GM18526 (cell line): Measurements from ENCODE around the gene EVI2B.

Experiments used
- POLR2A ChIP-seq: IDR thresholded peaks from 3 replicates; pipeline ENCODE4 v1.6.1; 2011; ENCODE audit not compliant: insufficient read length; ENCODE audit errors: extremely low read depth

Gene EVI2B

GRCh38 chr17:31289790-31290189, 24.1 kb downstream of the EVI2B start:
- no peak for TF ChIP-seq POLR2A

GRCh38 chr17:31286587-31286986, 27.3 kb downstream of the EVI2B start:
- no peak for TF ChIP-seq POLR2A

- TF ChIP-seq POLR2A: no peak
Observed at GRCh38 chr17:31283841-31284240, 30.0 kb downstream of the EVI2B start.

GRCh38 chr17:31281061-31281460, 32.8 kb downstream of the EVI2B start:
- TF ChIP-seq POLR2A: no peak

GRCh38 chr17:31279401-31279800, 34.5 kb downstream of the EVI2B start:
- no peak for TF ChIP-seq POLR2A

GRCh38 chr17:31275116-31275515, 38.7 kb downstream of the EVI2B start:
- TF ChIP-seq POLR2A: no peak

GRCh38 chr17:31274252-31274651, 39.6 kb downstream of the EVI2B start:
- no peak for TF ChIP-seq POLR2A

- TF ChIP-seq POLR2A: no peak
Observed at GRCh38 chr17:31273516-31273915, 40.3 kb downstream of the EVI2B start.

GRCh38 chr17:31272803-31273202, 41.1 kb downstream of the EVI2B start:
- no peak for TF ChIP-seq POLR2A

- TF ChIP-seq POLR2A: no peak
Observed at GRCh38 chr17:31272236-31272635, 41.6 kb downstream of the EVI2B start.

GRCh38 chr17:31269578-31269983, 44.3 kb downstream of the EVI2B start:
- no peak for TF ChIP-seq POLR2A

GRCh38 chr17:31269036-31269577, 44.7 kb downstream of the EVI2B start:
- no peak for TF ChIP-seq POLR2A

GRCh38 chr17:31266042-31266441, 47.8 kb downstream of the EVI2B start:
- TF ChIP-seq POLR2A: no peak

- no peak for TF ChIP-seq POLR2A
Observed at GRCh38 chr17:31261601-31262000, 52.3 kb downstream of the EVI2B start.

- no peak for TF ChIP-seq POLR2A
Observed at GRCh38 chr17:31260151-31260550, 53.7 kb downstream of the EVI2B start.

GRCh38 chr17:31256936-31257335, 56.9 kb downstream of the EVI2B start:
- no peak for TF ChIP-seq POLR2A

- TF ChIP-seq POLR2A: no peak
Observed at GRCh38 chr17:31254654-31255053, 59.2 kb downstream of the EVI2B start.
